Measurements from ENCODE around the gene CTNND2.

The CTNND2 gene

GRCh38 chr5:11301171-11301570, 603.1 kb downstream of the CTNND2 start:
- POLR2A ChIA-PET = no interaction called here

GRCh38 chr5:11300736-11301135, 603.5 kb downstream of the CTNND2 start:
- H3K4me3 ChIP-seq (ENCODE audit: low read depth, low read length) = no peak overlapping the region
- TF ChIP-seq CTCF (IDR thresholded peaks at IDR 0.05; ENCODE audit: insufficient read depth, low read length, missing control alignments) = no peak
- CTCF ChIA-PET = no interaction called here
- POLR2A ChIA-PET = no interaction called here
- DNase-seq (ENCODE audit: low read depth, low spot score) = no peak

More at GRCh38 chr5:11301171-11301570, 603.1 kb downstream of the CTNND2 start:
- no peak overlapping the region for H3K4me3 ChIP-seq (ENCODE audit: low read depth, low read length)
- no peak for TF ChIP-seq CTCF (IDR thresholded peaks at IDR 0.05; ENCODE audit: insufficient read depth, low read length, missing control alignments)
- CTCF ChIA-PET = no interaction called here
- no peak for DNase-seq (ENCODE audit: low read depth, low spot score)

DNA sequence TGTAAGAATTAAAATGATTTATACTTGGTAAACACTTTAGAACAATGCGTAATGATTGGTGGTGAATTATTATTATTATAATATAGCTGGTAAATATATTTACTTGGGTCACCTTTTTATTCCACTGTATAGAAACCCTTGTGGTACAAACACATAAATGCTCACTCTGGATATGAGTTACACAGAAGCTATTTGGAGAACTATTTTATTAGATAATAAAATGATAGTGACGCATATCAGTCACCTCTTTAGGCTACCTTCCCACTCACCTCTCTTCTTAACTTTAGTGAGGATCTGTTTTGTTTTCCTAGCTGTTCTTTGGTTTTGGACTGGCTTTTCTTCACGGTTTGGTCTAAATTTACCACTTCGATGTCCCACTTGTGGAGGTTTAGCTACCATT, 605.4 kb downstream of the CTNND2 start:
- TF ChIP-seq CTCF (IDR thresholded peaks at IDR 0.05; ENCODE audit: insufficient read depth, low read length, missing control alignments) = no peak
- H3K4me3 ChIP-seq (ENCODE audit: low read depth, low read length) = no peak overlapping the region
- no peak for DNase-seq (ENCODE audit: low read depth, low spot score)
- POLR2A ChIA-PET = no interaction called here
- CTCF ChIA-PET = no interaction called here

GRCh38 chr5:11293523-11293922, 610.7 kb downstream of the CTNND2 start:
- TF ChIP-seq CTCF (IDR thresholded peaks at IDR 0.05; ENCODE audit: insufficient read depth, low read length, missing control alignments) = no peak
- POLR2A ChIA-PET = no interaction called here
- CTCF ChIA-PET = no interaction called here
- DNase-seq (ENCODE audit: low read depth, low spot score) = no peak
- no peak overlapping the region for H3K4me3 ChIP-seq (ENCODE audit: low read depth, low read length)

DNA sequence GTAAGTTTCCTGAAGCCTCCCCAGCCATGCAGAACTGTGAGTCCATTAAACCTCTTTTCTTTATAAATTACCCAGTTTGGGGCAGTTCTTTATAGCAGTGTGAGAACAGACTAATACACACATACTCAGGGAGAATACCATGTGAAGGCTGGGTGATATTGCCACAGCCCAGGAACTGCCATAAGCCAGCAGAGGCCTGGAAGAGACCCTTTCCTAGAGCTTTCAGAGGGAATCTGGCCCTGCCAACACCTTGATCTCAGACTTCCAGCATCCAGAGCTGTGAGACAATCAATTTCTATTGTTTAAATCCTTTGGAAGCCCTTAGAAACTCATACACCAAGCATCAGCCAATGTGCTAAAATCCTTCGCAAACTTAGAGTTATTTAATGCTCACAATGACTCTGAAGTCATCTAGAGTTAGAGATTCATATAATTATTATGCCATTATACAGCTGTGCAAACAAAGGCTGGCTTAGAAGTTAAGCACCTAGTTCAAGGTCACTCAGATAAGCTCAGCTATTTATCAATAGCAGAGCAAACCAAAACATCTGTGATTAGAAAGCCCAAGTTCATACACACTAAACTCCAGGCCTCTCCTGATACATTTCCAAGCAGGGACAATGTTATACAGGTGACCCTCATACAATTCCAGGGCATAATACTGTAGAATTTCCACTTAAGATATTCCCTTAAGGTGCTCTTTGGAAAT, 611.4 kb downstream of the CTNND2 start:
- TF ChIP-seq CTCF (IDR thresholded peaks at IDR 0.05; ENCODE audit: insufficient read depth, low read length, missing control alignments) = no peak
- CTCF ChIA-PET = no interaction called here
- POLR2A ChIA-PET = no interaction called here
- DNase-seq (ENCODE audit: low read depth, low spot score) = no peak
- no peak overlapping the region for H3K4me3 ChIP-seq (ENCODE audit: low read depth, low read length)

DNA sequence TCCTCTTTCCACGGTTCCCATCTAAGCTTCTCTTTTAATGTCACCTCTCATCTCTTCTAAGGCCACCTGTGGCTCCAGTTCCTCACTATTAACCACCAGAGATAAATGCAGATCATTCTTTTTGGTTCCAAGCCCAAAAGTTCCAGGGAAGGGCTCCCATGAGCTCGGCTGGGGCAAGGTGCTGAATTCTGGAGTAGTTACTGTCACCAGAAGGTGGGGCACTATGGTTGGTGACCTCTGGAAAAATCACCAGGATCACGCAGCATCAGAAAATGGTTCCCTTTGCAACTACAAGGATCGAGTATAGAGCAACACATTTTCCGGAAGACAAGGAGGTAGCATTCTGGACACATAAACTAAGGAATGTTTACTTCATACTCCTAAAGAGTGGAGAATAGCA, 614.5 kb downstream of the CTNND2 start:
- no peak overlapping the region for H3K4me3 ChIP-seq (ENCODE audit: low read depth, low read length)
- TF ChIP-seq CTCF (IDR thresholded peaks at IDR 0.05; ENCODE audit: insufficient read depth, low read length, missing control alignments) = no peak
- POLR2A ChIA-PET = no interaction called here
- CTCF ChIA-PET = no interaction called here
- DNase-seq (ENCODE audit: low read depth, low spot score) = no peak
